Ovary (tissue), 3 donors: ENCODE data around the gene CHN2.

Experiments
- CTCF ChIP-seq, 3 donors: fragments of 450-650 bp in 2 of 3; fragments of 200-600 bp in 1 of 3; IDR thresholded peaks; one replicate each; pipeline versions ENCODE4 v1.5.1 to v1.8.0; 2016 to 2022; ENCODE audit warnings: antibody characterized with exemption in 3 of 3, mild to moderate bottlenecking in 1 of 3
- POLR2A ChIP-seq: fragments of 450-650 bp; IDR thresholded peaks from one replicate; pipeline ENCODE4 v1.6.1; 2017; ENCODE audit warnings: antibody characterized with exemption, mild to moderate bottlenecking, moderate library complexity
- donor health status: DM: no; HTN: no; CAD: no.

- no peak for TF ChIP-seq CTCF (IDR thresholded peaks at IDR 0.05)
- no peak for TF ChIP-seq POLR2A
Observed at GRCh38 chr7:29332042-29332811, 137.7 kb downstream of the CHN2 start.
